NCI-H1417 treated with DMSO at 0.1 percent for 48 hours (cell line): Measurements from ENCODE around the gene TNNT3.
"Not testable (repeated sequence)": the region's sequence is repeated elsewhere in the genome, so short reads cannot be mapped to it uniquely, and the experiment has no call there.

ENCODE experiments used
- DNase-seq: peaks from one replicate; lab custom pipeline; 2025; lab: John Stamatoyannopoulos, UW

TNNT3 gene

DNA sequence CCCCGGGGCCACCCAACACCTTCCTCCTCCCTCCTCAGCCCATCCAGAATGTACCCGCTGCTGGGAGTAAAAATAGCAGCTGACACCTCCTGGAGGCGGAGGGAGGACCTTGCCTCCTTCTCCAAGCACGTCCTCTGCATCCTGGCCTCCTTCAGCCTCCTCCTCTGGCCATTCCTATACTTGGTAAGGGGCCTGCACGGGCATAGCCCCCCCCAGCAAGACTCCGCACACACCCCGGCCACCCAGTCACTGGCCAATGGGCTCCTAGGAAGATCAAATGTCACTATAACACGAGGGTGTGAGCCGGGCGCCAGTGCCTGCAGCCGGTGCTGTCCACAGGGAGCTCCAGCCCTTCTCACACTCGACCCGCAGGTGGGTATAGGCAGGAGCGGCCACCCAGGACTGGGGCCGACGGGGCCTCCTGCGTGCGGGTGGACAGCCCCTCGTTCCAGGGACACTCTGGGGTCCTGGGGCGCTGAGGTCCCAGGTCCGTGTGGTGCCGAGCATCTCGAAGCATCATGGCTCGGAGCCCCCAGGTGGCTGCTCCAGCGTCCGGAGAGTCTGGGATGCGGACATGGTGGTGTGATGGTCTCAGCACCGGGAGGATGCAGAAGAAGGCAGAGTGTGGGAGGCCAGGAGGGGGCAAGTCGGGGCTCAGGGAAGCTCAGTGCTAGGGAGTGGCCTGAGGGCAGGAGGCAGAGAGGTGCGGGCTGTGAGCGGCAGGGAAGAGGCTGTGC is at the start of gene TNNT3:
TSS of gene TNNT3 (plus strand) at position 313 of the 737 bp plus-strand sequence. CDS start 3,172 bp downstream, outside the sequence.
- no peak for DNase-seq

DNA sequence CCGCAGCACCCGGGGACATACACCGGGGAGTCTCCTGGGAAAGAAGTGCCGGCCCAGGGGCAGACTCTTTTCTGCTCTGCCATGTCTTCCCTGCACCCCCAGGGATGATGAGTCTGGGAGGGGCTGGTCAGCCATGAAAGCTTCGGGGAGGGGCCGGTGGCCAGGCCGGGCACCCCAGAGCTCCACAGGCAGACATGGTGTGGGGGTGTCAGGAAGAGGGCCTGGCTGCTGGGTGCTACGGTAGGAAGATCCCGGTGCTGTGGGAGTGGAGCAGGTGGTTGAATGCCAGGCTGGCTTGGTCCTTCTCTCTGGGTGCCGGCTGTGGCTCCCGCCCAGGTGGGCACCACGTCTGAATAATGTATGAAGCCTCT is 49.2 kb upstream of the TNNT3 start:
- DNase-seq: no peak

DNA sequence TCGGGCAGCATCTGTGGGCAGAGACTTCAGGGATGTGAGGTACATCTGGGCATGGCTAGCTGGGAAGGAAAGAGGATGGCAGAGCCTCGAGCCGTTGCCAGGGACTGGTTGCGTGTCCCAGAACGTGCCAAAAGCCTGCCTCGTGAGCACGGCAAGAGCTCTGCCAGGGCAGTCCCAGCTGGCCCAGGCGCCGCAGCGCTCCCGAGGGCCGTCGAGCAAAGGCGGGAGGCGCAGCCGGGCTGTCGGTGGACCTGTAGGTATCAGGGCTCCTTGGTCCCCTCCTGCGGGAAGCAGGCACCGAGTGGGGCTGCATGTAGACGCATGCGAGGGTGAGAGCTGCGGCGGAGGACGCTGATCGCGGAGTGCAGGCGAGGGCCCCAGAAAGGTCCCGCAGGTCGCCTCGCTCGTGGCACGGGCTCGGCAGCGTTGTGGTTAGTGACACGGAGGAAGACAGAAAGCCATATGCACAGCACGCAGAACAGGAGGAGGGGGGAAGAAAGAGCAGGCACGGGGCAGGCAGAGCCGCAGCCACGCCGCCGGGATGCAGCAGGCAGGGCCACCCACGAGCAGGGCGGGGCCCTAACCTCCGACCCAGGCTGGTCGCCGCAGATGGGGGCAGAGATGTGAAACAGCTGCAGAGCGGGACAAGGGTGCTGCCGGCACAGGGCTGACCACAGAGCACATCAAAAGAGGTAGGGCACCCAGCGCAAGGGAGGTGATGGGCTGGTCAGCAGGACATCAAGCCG is 48.6 kb upstream of the TNNT3 start:
- no peak for DNase-seq

DNA sequence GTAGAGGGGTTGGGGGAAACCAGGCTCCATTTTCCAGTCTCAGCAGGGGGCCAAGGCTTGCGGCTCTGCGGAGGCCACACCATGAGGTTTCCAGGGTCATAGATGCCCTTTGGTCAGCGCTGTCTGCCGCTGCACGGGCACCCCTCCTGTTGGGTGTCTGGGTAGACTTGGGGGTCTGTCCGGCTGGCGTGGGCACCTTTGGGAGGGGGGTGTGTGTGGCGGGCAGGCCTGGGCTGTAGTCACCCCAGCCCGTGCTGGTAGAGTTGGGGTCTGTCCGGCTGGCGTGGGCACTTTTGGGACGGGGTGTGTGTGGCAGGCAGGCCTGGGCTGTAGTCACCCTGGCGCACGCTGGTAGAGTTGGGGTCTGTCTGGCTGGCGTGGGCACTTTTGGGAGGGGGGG is 48.0 kb upstream of the TNNT3 start:
- no peak for DNase-seq

DNA sequence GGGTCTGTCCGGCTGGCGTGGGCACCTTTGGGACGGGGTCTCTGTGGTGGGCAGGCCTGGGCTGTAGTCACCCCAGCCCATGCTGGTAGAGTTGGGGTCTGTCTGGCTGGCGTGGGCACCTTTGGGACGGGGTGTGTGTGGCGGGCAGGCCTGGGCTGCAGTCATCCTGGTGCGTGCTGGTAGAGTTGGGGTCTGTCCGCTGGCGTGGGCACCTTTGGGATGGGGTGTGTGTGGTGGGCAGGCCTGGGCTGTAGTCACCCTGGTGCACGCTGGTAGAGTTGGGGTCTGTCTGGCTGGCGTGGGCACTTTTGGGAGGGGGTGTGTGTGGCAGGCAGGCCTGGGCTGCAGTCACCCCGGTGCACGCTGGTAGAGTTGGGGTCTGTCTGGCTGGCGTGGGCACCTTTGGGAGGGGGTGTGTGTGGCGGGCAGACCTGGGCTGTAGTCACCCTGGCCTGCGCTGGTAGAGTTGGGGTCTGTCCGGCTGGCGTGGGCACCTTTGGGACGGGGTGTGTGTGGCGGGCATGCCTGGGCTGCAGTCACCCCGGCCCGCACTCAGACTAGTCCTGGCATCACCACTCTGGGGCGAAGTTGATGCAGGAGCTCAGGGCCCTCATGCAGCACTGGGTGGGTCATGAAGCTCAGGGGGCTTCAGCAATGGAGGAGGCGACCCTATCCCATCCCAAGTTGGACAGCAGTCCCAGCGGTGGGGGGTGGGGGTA is 47.1 kb upstream of the TNNT3 start:
- no peak for DNase-seq

DNA sequence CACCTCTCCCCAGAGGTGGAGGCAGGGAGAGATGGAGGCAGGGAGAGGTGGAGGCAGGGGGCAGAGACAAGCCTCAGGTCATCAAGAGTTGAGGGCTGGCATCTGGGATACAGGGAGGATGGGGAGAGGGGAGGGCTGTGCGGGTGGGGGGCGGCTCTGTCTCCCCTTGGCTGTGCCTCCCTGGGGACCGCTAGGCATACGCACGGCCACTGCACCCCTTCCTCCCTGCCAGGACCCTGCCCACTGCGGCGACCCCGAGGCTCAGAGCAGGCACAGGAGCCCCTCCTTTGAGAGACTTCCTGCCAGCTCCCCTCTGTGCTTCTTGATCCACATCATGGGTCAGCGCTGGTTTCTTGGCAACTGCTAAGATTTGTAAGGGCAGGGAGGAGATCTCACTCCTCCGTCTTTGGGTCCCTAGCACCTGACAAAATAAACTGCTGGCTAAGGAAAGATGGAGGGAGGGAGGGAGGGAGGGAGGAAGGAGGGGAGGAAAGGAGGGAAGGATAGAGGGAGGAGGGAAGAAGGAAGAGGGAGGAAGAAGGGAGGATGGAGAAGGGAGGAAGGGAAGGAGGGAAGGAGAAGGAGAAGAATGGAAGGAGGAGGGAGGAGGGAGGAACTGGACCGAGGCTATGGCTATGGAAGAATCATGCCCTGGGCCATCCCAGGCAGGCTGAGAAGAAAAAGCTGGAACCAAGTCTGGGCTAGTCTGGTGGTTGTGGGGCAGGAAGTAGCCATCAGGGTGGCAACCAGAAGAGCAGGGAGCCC is 46.3 kb upstream of the TNNT3 start:
- DNase-seq: no peak

DNA sequence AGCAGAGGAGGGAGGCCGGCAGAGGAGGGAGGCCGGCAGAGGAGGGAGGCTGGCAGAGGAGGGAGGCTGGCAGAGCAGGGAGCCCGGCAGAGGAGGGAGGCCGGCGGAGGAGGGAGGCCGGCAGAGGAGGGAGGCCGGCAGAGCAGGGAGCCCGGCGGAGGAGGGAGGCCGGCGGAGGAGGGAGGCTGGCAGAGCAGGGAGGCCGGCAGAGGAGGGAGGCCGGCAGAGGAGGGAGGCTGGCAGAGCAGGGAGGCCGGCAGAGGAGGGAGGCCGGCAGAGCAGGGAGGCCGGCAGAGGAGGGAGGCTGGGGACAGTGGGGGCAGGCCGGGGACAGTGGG is 45.7 kb upstream of the TNNT3 start:
- DNase-seq: not testable (repeated sequence)

DNA sequence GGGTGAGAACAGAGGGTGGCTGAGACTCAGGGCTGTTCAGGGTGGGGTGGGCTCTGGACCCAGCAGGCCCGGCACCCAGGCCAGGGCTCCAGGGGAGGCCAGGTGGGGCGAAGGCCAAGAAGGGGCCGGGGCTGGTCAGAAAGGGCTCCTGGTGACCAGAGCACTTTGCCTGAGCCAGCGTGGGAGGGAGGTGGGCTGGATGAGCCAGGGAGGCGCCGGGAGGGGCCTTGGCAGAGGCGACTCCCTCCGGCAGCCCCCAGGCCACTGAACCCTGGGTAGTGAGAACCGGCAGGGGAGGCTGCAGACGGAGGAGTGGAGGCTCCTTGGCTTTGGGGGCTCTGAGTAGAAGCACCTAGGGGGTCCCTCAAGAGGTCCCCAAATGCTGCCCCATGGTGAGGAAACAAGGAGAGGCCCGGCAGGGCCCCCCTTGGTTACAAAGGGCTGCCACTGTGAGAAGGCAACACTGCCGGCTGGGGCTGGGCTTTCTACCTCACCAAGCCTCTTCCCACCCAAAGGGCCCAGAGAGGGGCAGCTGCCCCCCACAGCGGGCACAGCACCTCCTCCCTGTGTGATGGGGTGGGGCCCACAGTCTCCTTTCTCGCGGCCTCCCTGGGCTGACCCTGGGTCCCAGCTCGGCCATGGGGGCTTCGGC is 44.9 kb upstream of the TNNT3 start:
- DNase-seq: not testable (repeated sequence)

DNA sequence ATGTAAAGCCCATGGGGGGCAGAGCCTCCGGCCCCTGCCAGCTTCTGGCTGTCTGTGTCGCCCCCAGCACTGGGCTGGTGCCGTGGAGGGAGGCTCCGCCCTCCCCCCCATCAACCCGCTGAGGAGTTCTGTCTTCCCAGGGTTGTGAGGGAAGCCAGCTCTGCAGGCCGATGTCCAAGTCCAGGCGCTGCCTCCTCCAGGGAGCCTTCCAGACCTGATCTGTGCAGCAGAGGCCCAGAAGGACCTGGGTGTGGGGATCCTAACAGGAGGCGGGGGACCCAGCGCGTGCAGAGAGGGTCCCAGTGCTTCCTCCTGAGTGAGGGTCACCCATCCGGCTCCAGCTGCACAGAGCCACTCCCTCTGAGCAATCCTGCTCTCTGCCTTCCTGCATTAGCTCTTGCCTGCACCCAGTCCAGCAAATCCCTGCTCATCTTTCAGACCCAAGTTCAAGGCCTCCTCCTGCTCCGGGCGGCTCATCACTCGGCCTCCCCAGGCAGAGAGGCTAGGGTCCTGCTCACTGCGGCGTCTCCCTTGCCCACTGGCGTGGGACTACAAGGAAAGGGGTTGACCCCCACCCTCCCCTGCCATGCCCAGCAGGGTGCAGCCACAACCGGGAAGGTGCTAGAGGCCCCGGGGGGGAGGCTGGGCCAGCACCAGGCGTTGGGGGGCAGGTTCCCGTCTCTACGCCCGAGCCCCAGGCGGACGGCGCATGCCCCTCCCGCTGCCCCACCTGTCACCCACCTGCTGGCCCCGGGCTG is 44.2 kb upstream of the TNNT3 start:
- DNase-seq: no peak

DNA sequence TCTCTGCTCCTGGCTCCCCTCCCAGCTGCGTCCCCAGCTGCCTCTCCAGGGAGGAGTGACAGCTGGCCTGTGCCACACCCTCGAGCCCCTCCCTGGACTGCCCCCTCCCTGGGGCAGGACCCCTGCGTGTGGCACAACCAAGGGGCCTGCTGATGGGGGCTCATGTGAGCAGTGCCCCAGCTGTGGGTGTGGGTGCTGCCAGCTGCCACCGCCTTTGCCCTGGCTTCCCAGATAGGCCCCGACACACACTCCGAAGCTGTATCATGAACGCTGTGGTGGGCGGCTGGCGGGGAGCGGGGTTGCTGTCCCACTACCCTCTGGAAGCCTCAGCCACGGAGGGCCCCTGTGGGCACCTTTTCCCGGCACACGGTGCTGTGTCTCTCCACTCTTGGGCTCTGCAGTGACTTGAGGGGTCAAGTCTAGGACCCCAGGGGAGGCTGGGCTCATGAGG is 43.6 kb upstream of the TNNT3 start:
- not testable (repeated sequence) for DNase-seq

DNA sequence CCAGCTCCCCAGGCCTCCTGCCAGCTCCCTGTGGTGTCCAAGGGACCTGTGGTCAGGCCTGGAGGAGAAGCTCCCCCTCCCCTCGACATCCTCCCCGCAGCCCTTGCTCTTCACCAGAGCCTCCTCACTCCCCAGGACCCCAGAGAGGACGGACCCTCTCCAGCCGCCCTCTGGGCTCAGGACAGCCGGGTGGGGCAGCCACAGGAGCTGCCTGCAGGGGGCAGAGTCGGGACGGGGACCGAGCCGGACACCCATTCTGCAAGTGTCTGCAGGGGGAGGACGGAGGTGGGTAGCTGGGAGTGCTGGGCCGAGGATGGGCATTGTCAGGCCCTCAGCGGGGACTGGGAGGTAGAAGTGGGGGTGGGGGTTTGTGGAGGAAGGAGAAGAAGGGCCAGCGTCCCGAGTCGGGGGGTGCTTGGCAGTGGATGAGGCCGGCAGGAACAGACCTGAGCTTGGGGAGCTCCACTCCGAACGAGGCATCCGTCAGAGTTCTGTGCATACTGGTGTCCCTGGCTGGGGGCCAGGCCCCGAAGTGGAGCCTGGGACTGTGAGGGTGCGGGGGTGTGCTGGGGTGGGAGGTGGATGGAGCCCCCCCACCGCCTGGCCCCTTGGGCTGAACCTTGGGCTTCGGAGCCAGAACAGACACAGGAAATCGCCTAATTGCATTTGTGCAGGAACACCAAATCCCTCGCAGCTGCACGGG is 43.0 kb upstream of the TNNT3 start:
- no peak for DNase-seq

DNA sequence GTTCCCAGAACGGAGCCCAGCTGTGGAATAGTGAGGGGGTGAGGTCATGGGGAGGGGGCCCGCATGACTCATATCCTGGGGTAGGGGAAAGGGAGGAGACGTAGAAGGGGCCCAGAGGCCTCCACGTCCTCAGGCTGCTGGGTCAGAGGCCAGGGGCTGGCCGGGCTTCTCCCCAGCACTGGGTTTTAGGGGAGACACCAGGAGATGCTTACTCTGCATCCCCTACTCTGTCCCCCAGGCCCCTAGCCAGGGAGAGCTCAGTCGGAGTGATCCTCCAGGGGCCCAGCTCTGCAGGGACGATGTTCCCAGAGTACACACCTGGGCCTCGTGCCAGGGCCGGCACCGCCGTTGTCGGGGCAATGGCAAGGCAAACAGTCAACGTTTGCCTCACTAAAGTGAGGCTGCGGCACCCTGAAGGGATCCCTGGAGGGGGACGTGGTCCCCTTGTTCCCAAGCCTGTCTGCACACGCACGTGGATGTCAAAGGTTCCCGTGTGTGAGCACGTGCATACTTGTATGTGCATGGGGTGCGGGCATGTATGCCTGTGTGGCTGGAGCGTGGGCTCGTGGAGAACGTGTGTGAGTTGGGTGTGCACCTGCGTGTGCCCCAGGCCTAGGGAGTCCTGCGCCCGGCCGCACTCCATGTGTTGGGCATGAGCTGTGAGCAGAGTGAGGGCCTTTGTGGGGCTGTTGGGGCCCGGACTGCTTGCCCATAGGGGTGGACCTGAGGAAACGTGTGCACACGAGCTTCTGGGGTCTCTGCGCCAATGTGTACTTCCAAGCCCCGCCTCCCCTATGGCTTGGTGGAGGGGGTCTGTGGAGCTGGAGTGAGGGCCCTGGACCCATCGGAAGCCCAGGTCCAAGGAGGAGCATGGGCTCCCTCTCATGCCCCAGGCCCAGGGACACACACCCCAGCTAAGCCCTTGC is 42.0 kb upstream of the TNNT3 start:
- no peak for DNase-seq

DNA sequence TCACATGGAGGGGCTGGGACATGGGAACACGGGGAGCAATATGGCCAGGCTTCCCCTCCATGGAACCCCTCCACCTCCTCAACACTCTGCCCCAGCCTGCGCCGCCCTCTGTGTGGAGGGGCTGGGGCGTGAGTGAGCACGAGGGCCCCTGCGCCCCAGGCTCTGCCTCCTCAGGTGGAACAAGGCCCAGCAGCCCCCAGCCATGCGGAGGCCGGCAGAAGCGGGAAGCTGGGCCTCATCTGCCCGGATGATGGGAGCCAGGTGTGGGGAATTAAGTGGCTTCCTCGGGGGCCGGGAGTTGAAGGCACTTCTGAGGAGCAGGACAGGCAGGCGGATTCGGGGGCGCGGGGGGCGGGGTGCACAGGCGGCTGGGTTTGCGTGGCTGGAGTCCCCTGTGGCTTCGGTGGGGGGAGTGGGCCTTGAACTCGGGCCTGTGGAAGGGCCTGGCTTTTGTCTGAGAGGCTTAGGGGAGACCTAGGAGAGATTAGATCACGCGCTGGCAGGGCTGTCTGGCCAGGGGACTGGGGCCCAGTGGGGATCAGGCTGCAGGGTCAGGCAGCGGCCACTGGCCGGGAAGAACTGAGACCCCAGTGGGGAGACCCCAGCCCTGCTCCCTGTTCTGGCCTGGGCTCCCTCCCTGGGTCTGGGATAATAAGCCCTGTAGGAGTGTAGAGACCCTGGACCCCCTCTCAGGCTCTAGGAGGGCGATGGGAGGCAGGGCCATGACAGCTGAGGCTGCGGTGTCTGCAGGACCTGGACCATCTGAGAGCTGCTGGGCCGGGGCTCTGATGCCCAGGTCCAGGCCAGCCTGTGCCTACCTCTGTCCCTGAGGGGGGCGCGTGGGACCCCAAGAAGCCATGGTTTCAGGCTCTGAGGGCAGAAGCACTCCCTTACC is 41.1 kb upstream of the TNNT3 start:
- no peak for DNase-seq

DNA sequence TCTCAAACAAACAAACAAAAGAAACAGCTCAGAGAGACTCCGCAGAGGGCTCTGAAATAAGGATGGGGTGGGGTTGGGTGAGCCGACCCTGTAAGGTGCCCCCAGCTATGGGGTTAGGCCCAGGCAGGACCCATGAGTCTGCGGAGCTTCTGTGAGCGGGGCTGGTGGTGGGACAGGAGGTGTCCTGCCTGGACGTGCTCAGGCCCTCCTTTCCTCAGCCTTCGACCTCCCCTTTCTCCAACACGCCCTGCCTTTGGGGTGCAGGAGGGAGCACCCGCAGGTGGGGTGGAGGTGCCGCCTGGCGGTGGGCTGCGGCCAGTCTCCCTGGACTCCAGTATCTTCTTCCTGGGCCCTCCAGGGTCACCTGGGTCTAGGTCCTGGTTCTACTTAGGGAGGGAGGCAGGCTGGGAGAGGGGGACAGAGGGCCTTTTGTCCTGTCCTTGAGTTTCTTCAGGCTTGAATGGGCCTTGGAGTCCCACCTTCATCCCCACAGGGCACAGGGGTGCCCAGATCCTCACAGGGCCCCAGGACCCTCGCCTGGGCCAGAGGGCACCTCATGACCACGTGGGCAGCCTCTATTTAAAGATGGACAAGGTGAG is 40.1 kb upstream of the TNNT3 start:
- DNase-seq: no peak

DNA sequence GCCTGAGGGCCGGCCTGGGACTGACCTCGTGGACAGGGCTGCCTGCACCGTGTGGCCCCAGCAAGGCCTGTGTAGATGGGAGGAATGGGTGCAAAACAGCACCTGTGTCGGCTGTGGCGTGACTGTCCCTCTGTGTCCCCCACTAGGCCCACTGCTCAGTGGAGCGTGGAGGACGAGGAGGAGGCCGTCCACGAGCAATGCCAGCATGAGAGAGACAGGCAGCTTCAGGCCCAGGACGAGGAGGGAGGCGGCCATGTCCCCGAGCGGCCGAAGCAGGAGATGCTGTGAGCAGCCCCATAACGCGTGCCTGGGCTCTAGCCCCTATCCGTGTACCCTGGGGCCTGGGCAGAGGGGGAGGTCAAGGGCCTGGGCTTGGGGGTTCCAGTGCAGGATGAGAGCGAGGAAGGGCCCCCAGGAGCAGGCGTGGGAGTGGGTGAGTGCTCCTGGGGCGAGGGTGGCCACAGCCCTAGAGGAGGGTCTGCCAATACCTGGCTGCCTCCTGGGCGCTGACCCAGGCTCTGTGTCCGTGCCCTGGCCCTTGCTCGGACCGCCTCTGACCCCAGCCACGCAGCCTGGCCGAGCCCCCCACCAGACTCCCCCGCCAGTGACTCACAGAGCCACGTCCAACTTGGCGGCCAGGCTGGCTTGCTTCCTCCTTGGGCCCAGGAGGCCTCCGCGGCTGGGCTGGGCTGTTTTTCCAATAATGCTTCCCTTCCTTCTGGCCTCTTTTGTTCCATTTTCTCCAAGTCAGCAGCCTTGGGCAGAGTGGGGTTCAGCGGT is 39.4 kb upstream of the TNNT3 start:
- DNase-seq: no peak

DNA sequence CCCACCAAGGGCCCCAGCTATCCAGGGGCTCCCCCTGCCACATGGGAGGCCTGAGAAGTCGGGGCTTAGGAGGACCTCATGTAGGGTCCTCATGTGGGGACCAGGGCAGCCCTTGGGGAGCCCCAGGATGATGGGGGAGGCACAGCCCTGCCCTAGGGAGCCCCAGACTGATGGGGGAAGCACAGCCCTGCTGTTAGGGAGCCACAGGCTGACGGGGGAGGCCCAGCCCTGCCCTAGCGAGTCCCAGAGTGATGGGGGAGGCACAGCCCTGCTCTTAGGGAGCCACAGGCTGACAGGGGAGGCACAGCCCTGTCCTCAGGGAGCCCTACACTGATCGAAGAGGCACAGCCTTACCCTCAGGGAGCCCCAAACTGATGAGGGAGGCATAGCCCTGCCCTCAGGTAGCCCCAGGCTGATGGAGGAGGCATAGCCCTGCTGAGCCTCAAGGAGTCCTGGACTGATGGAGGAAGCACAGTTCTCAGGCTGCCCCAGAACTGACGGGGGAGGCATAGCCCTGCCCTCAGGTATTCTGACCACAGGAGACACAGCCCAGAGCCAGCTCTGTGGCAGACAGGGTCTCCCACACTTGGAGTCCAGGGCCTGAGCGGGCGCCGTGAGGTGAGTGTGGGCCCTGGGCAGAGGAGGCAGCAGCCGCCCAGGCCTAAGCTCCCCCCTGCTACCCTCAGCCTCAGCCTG is 38.6 kb upstream of the TNNT3 start:
- no peak for DNase-seq
